GM12892 (cell line): ENCODE measurements around the gene IFNAR2.

Source experiments
- POLR2A ChIP-seq: IDR thresholded peaks from 2 replicates; pipeline ENCODE4 v1.6.1; 2011; ENCODE audit warnings: low read depth, low read length, control low read depth
- POLR2AphosphoS5 ChIP-seq: IDR thresholded peaks from 2 replicates; pipeline ENCODE4 v1.6.1; 2011; ENCODE audit warnings: low read depth, low read length, control low read depth
- TAF1 ChIP-seq: IDR thresholded peaks from 2 replicates; pipeline ENCODE4 v1.6.1; 2011; ENCODE audit warnings: low read depth, mild to moderate bottlenecking, control low read depth, low read length, borderline replicate concordance

DNA sequence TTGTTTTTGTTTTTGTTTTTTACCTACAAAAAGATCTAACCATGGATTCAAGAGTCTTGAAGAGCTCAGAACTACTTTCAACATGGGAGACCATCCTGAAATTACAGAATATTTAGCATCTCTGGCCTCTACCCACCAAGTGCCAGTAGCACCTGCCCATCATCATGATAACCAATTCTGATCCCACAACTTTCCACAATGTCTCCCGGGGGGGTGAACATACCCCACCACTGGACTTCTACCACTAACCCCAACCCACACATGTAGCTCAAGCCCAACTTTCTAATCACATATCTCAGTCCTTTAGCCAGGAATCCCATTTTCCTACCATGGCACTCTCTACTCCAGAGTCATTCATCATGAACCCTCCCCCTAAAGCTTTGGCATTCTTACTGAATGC is 15.7 kb upstream of the IFNAR2 start:
- TF ChIP-seq TAF1: no peak
- TF ChIP-seq POLR2A: no peak
- TF ChIP-seq POLR2AphosphoS5: no peak
